Neuronal stem cell (in vitro differentiated cells): Measurements from ENCODE around the gene MESD.

ENCODE experiments used
- DNase-seq: peaks from one replicate; pipeline ENCODE4 v3.0.0-alpha.2; 2013; ENCODE audit warnings: low spot score
- H2AFZ ChIP-seq: one replicate; pipeline ENCODE4 v1.6.1; 2013; ENCODE audit warnings: mild to moderate bottlenecking, low read length, inconsistent platforms
- H2AK5ac ChIP-seq: 2 replicates; pipeline ENCODE4 v1.6.1; 2013; ENCODE audit warnings: low read depth, mild to moderate bottlenecking, inconsistent platforms, low read length, moderate library complexity, mixed read lengths
- H2BK120ac ChIP-seq: 2 replicates; pipeline ENCODE4 v1.6.1; 2013; ENCODE audit warnings: low read depth, mild to moderate bottlenecking, inconsistent platforms, low read length, moderate library complexity, mixed read lengths
- H2BK12ac ChIP-seq: one replicate; pipeline ENCODE4 v1.6.1; 2013; ENCODE audit warnings: low read length, inconsistent platforms
- H2BK15ac ChIP-seq: 2 replicates; pipeline ENCODE4 v1.6.1; 2013; ENCODE audit warnings: mild to moderate bottlenecking, low read length, inconsistent platforms, mixed read lengths
- H2BK5ac ChIP-seq: one replicate; pipeline ENCODE4 v1.6.1; 2013; ENCODE audit warnings: inconsistent platforms, mild to moderate bottlenecking, low read length, moderate library complexity
- H3K14ac ChIP-seq: one replicate; pipeline ENCODE4 v1.6.1; 2013; ENCODE audit warnings: low read length, inconsistent platforms
- H3K18ac ChIP-seq: 2 replicates; pipeline ENCODE4 v1.6.1; 2013; ENCODE audit warnings: low read length, inconsistent platforms
- H3K23ac ChIP-seq: 2 replicates; pipeline ENCODE4 v1.6.1; 2013; ENCODE audit warnings: low read depth, mild to moderate bottlenecking, mixed read lengths, low read length, inconsistent platforms; ENCODE audit not compliant: poor library complexity
- H3K27ac ChIP-seq: replicated peaks from 3 replicates; pipeline ENCODE4 v1.5.1; 2013; ENCODE audit warnings: low read length, inconsistent platforms
- H3K27me3 ChIP-seq, 3 experiments: 2 replicates each; pipeline ENCODE4 v1.6.1; 2013; ENCODE audit warnings: low read length in 3 of 3, mild to moderate bottlenecking in 2 of 3, inconsistent platforms in 1 of 3, low read depth in 1 of 3, mixed read lengths in 1 of 3, moderate library complexity in 1 of 3; ENCODE audit not compliant: control insufficient read depth in 3 of 3, insufficient read depth in 3 of 3
- H3K36me3 ChIP-seq, 2 donors: replicated peaks in 1 of 2; 2 replicates each; pipeline ENCODE4 v1.6.1; 2013; ENCODE audit warnings: low read length in 2 of 2; ENCODE audit not compliant: control insufficient read depth in 2 of 2, insufficient read depth in 2 of 2
- H3K4ac ChIP-seq: 2 replicates; pipeline ENCODE4 v1.6.1; 2013; ENCODE audit warnings: inconsistent platforms, mild to moderate bottlenecking, low read length, moderate library complexity
- H3K4me1 ChIP-seq, 2 donors: 1 replicate in 1 of 2; 2 replicates in 1 of 2; pipeline ENCODE4 v1.6.1; 2013; ENCODE audit warnings: low read length in 2 of 2, low read depth in 1 of 2; ENCODE audit not compliant: control insufficient read depth in 2 of 2, insufficient read depth in 1 of 2
- H3K4me2 ChIP-seq: one replicate; pipeline ENCODE4 v1.6.1; 2013; ENCODE audit warnings: mild to moderate bottlenecking, low read length, inconsistent platforms; ENCODE audit not compliant: insufficient read depth, poor library complexity, severe bottlenecking
- H3K4me3 ChIP-seq, 2 donors: 2 replicates each; pipeline ENCODE4 v1.5.1; 2013; ENCODE audit warnings: low read length in 2 of 2, mild to moderate bottlenecking in 2 of 2, inconsistent platforms in 1 of 2, moderate library complexity in 1 of 2
- H3K79me1 ChIP-seq: one replicate; pipeline ENCODE4 v1.6.1; 2013; ENCODE audit warnings: low read depth, mild to moderate bottlenecking, inconsistent platforms, low read length, moderate library complexity
- H3K9ac ChIP-seq: one replicate; pipeline ENCODE4 v1.6.1; 2013; ENCODE audit warnings: mild to moderate bottlenecking, low read depth, low read length, inconsistent platforms; ENCODE audit not compliant: poor library complexity
- H3K9me3 ChIP-seq, 2 donors: replicated peaks in 1 of 2; 2 replicates each; pipeline versions ENCODE3 to v1.6.1; 2013; ENCODE audit warnings: low read length in 2 of 2, mild to moderate bottlenecking in 2 of 2, inconsistent platforms in 1 of 2, low read depth in 1 of 2, mixed read lengths in 1 of 2, moderate library complexity in 1 of 2; ENCODE audit not compliant: control insufficient read depth in 2 of 2, insufficient read depth in 1 of 2
- H4K8ac ChIP-seq: one replicate; pipeline ENCODE4 v1.6.1; 2013; ENCODE audit warnings: low read depth, mild to moderate bottlenecking, inconsistent platforms, low read length, moderate library complexity
- H4K91ac ChIP-seq: one replicate; pipeline ENCODE4 v1.6.1; 2013; ENCODE audit warnings: low read length, low read depth, mild to moderate bottlenecking, inconsistent platforms; ENCODE audit not compliant: poor library complexity
- WGBS, 2 donors: extraction: QIAGEN DNeasy Blood & Tissue Kit; methylation state at CpG; one replicate each; pipeline ENCODE4 v1.1.7; 2013; ENCODE audit warnings: missing lambda C conversion rate in 2 of 2, mixed read lengths in 1 of 2; ENCODE audit not compliant: insufficient read length in 2 of 2, insufficient replicate concordance in 1 of 2; ENCODE audit errors: extremely low coverage in 2 of 2; 5-methylcytosine and 5-hydroxymethylcytosine counted together

Gene MESD

DNA sequence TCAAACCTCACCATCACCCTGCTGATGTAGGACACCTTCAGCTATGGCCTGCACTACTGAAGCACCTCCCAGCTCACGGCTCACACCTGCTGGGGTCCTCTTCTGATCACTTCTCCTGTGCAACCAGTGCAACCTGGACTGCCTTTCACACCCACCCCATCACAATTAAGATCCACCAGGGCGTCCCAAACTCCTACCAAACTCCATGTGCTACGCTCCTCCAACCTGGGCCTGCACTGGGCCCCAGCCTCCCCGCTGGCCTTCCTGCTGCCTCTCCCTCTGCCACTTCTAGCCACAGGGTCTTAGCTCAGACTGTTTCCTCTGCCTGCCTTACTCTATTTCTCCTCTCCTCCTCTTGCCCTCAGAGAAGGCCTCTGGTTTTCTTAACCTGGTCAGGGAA lies 12.8 kb downstream of the MESD start:
- no peak overlapping the region for H2BK15ac ChIP-seq
- H3K27me3 ChIP-seq, result no peaks in the 10 kb centered on the region
- H3K4me3 ChIP-seq, result no peak overlapping the region
- no peak overlapping the region for H4K8ac ChIP-seq
- no peak overlapping the region for H3K27ac ChIP-seq
- no peak overlapping the region for H3K14ac ChIP-seq
- H2BK120ac ChIP-seq, result no peak overlapping the region
- H2AK5ac ChIP-seq, result no peak overlapping the region
- H3K4ac ChIP-seq, result no peak overlapping the region
- H3K18ac ChIP-seq, result no peak overlapping the region
- peaks cover 10 to 63% of the 10 kb centered on the region in 2 donors for H3K36me3 ChIP-seq
- H3K9me3 ChIP-seq, result no peaks in the 10 kb centered on the region
- DNase-seq, result no peak
- H3K79me1 ChIP-seq, result peaks cover 4% of the 10 kb centered on the region
- H3K4me1 ChIP-seq, result no peaks in the 10 kb centered on the region
- no peak overlapping the region for H2BK12ac ChIP-seq
- H3K23ac ChIP-seq, result no peak overlapping the region
- no peak overlapping the region for H2BK5ac ChIP-seq
- no peak overlapping the region for H3K4me2 ChIP-seq
- WGBS, 2 donors, result no CpG with 5 or more reads among the region's 4 CpGs
- peak overlapping the region; percentile 80 for H3K9ac ChIP-seq
- no peak overlapping the region for H4K91ac ChIP-seq
- H2AFZ ChIP-seq, result no peak overlapping the region

DNA sequence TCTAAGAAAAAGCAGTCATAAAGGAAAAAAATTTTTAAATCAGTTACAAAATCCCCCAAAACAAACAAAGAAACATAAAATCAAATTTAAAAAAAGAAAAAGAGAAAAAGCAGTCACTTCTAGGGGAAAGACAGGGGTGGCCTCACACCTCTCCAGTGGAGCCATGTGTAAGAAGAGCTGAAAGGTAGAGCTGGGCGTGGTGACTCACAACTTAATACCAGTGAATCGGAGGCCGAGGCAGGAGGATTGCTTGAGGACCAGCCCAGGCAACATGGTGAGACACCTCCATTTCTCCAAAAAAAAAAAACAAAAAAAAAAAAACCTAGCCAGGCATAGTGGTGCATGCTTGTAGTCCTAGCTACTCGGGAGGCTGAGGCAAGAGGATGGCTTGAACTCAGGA lies 14.7 kb downstream of the MESD start:
- Histone ChIP-seq H3K79me1 (peaks cover 4% of the 10 kb centered on the region), H3K9ac (no peak overlapping the region), H4K91ac (no peak overlapping the region), H2AFZ (no peak overlapping the region), H3K4me1 (no peaks in the 10 kb centered on the region), H3K27ac (no peak overlapping the region), H3K9me3 (no peaks in the 10 kb centered on the region), H3K27me3 (no peaks in the 10 kb centered on the region), H3K4me3 (no peak overlapping the region), H3K4ac (no peak overlapping the region), H3K36me3 (peaks cover 9 to 52% of the 10 kb centered on the region in 2 donors), H2BK15ac (no peak overlapping the region), H2BK5ac (no peak overlapping the region), H2BK12ac (no peak overlapping the region), H3K23ac (no peak overlapping the region), H3K4me2 (no peak overlapping the region), H3K14ac (no peak overlapping the region), H4K8ac (no peak overlapping the region), H2BK120ac (no peak overlapping the region), H3K18ac (no peak overlapping the region), H2AK5ac (no peak overlapping the region)
- no peak for DNase-seq
- WGBS, 2 donors, result no CpG with 5 or more reads among the region's 4 CpGs

DNA sequence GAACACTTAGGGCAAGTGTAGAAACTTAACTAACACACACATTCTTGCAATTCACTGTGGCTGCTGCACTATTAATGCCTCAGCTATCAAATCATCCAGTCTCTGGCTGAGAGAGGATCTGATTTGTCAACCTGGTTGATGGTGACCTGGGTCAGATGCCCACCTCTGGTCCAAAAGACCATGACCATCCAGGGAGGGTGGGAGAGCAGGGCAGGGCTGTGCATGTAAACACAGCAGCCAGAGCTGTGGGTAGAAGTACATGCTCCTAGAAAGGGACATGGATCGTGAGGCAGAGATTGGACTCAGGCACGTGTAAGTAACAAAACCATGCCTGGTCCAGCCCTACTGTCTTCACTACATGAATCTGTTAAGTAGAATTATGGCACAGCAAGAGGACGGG lies 17.3 kb downstream of the MESD start:
- Histone ChIP-seq H2BK15ac (no peak overlapping the region), H3K23ac (no peak overlapping the region), H3K18ac (no peak overlapping the region), H3K36me3 (peaks cover 0 to 40% of the 10 kb centered on the region in 2 donors), H2BK120ac (no peak overlapping the region), H3K4me2 (no peak overlapping the region), H3K4me3 (no peak overlapping the region), H3K4me1 (peaks cover 0 to 3% of the 10 kb centered on the region in 2 donors), H3K27me3 (no peaks in the 10 kb centered on the region), H2BK5ac (no peak overlapping the region), H2AK5ac (no peak overlapping the region), H2AFZ (no peak overlapping the region), H3K79me1 (peaks cover 4% of the 10 kb centered on the region), H3K9ac (no peak overlapping the region), H3K4ac (no peak overlapping the region), H3K27ac (no peak overlapping the region), H3K9me3 (no peaks in the 10 kb centered on the region), H4K8ac (no peak overlapping the region), H3K14ac (no peak overlapping the region), H4K91ac (no peak overlapping the region), H2BK12ac (no peak overlapping the region)
- no peak for DNase-seq
- WGBS, 2 donors, result no CpG with 5 or more reads among the region's 3 CpGs

DNA sequence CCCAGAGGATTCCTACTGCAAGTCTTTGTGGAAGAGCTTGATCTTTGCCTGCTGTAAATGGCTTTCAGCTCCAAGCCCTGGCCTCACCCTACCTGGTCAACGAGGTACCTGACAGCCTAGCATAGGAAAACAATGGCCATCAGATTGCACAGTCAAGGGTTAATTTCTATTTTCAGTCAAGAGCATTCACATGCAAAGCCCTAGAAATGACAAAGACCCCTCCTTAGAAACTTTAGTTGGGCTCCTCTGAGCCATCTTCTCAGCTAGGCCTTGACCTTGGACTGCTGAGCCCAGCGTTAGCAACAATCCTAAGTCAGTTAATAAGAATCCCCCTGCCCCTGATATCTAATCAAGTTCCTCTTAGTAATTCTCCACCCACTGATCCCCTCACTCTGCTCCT lies 18.5 kb downstream of the MESD start:
- H3K18ac ChIP-seq, result no peak overlapping the region
- H4K91ac ChIP-seq, result no peak overlapping the region
- no peak overlapping the region for H3K4me3 ChIP-seq

More for the DNA sequence above, 18.5 kb downstream of the MESD start:
- WGBS, 2 donors, result no CpG with 5 or more reads among the region's 2 CpGs
- no peak overlapping the region for H2BK5ac ChIP-seq
- H3K14ac ChIP-seq, result no peak overlapping the region
- H4K8ac ChIP-seq, result no peak overlapping the region
- H2BK12ac ChIP-seq, result no peak overlapping the region
- peaks cover 0 to 8% of the 10 kb centered on the region in 2 donors for H3K4me1 ChIP-seq
- no peaks in the 10 kb centered on the region for H3K9me3 ChIP-seq
- H3K36me3 ChIP-seq, result peaks cover 0 to 34% of the 10 kb centered on the region in 2 donors
- no peak overlapping the region for H3K4me2 ChIP-seq
- no peaks in the 10 kb centered on the region for H3K79me1 ChIP-seq
- H3K27me3 ChIP-seq, result no peaks in the 10 kb centered on the region
- H2BK15ac ChIP-seq, result no peak overlapping the region
- H2AK5ac ChIP-seq, result no peak overlapping the region
- no peak overlapping the region for H3K23ac ChIP-seq
- H3K27ac ChIP-seq, result no peak overlapping the region
- H3K9ac ChIP-seq, result no peak overlapping the region
- H3K4ac ChIP-seq, result no peak overlapping the region
- H2BK120ac ChIP-seq, result no peak overlapping the region
- DNase-seq, result no peak
- no peak overlapping the region for H2AFZ ChIP-seq
